CD4-positive, alpha-beta memory T cell (primary cell): ENCODE data around the gene PRELID1. TPM values are rescaled to one million over a fixed set of nuclear protein-coding genes. Genes with fewer than 3 reads are reported as not detected.
A peak's percentile ranks its signal among the peaks of the same experiment; 100 is the strongest.

Source experiments
- CTCF ChIA-PET: fragments of 350-600 bp; sonication (Branson Sonifier 250); formaldehyde crosslinking; loops from one replicate; lab custom pipeline; 2021; ENCODE audit warnings: inconsistent platforms; ENCODE audit not compliant: partially characterized antibody; lab: Charles Lee
- POLR2A ChIA-PET: fragments of 350-600 bp; sonication (Branson Sonifier 250); formaldehyde crosslinking; loops from one replicate; lab custom pipeline; 2021; ENCODE audit not compliant: partially characterized antibody; lab: Charles Lee
- DNase-seq, 5 donors: peaks; one replicate each; pipeline versions ENCODE4 v3.0.0 to v3.0.0-alpha.2; 2020 to 2022; ENCODE audit warnings: mixed read lengths in 1 of 5
- H3K27ac ChIP-seq: one replicate; pipeline ENCODE4 v1.7.0; 2013; ENCODE audit warnings: low read depth, low read length
- H3K27me3 ChIP-seq: 2 replicates; pipeline ENCODE4 v1.7.0; 2013; ENCODE audit warnings: mild to moderate bottlenecking, low read length, moderate library complexity; ENCODE audit not compliant: insufficient read depth
- H3K36me3 ChIP-seq: 2 replicates; pipeline ENCODE4 v1.7.0; 2013; ENCODE audit warnings: mild to moderate bottlenecking, low read length, moderate library complexity; ENCODE audit not compliant: insufficient read depth
- H3K4me1 ChIP-seq: 2 replicates; pipeline ENCODE4 v1.7.0; 2013; ENCODE audit warnings: mild to moderate bottlenecking, low read length, moderate library complexity; ENCODE audit not compliant: insufficient read depth
- H3K4me3 ChIP-seq, 2 donors: one replicate each; pipeline ENCODE4 v1.7.0; 2013; ENCODE audit warnings: low read length in 2 of 2, mild to moderate bottlenecking in 1 of 2
- H3K9me3 ChIP-seq, 2 donors: one replicate each; pipeline ENCODE4 v1.7.0; 2013; ENCODE audit warnings: low read length in 2 of 2, control low read depth in 1 of 2; ENCODE audit not compliant: control insufficient read depth in 1 of 2
- H3K27ac Mint-ChIP-seq, 7 donors: one replicate each; pipeline ENCODE4 v1.8.0; 2020 to 2021; ENCODE audit warnings: mixed read lengths in 7 of 7, mild to moderate bottlenecking in 6 of 7, inconsistent platforms in 3 of 7, moderate library complexity in 3 of 7
- H3K27me3 Mint-ChIP-seq, 2 donors: one replicate each; pipeline ENCODE4 v1.8.0; 2020 to 2021; ENCODE audit warnings: mixed read lengths in 2 of 2
- H3K36me3 Mint-ChIP-seq, 2 donors: one replicate each; pipeline ENCODE4 v1.8.0; 2020 to 2021; ENCODE audit warnings: mixed read lengths in 2 of 2, inconsistent platforms in 1 of 2, mild to moderate bottlenecking in 1 of 2
- H3K4me1 Mint-ChIP-seq, 4 donors: one replicate each; pipeline ENCODE4 v1.8.0; 2020 to 2021; ENCODE audit warnings: mixed read lengths in 4 of 4, mild to moderate bottlenecking in 1 of 4
- H3K4me3 Mint-ChIP-seq, 8 donors: one replicate each; pipeline ENCODE4 v1.8.0; 2020 to 2021; ENCODE audit warnings: mixed read lengths in 8 of 8, mild to moderate bottlenecking in 7 of 8, moderate library complexity in 6 of 8, inconsistent platforms in 3 of 8
- H3K9me3 Mint-ChIP-seq, 8 donors: one replicate each; pipeline ENCODE4 v1.8.0; 2020 to 2021; ENCODE audit warnings: mixed read lengths in 8 of 8, mild to moderate bottlenecking in 5 of 8, inconsistent platforms in 3 of 8, moderate library complexity in 1 of 8
- intact Hi-C: fragments of 100-400 bp; cut with micrococcal nuclease; formaldehyde crosslinking; loops from one replicate; pipeline ENCODE4 v1.15.1; 2023
- polyA plus RNA-seq, 2 donors: library from polyadenylated mRNA; unstranded; fragments of 300-500 nt; fragmentation: Illumina TruSeq; gene quantifications; one replicate each; pipeline ENCODE4 v1.2.3, GENCODE V29; 2021
- total RNA-seq, 2 experiments: library from RNA; stranded (reverse); gene quantifications; one replicate each; pipeline ENCODE4 v1.2.3, GENCODE V29; 2021

Gene PRELID1
- total and polyA plus RNA-seq, 4 experiments from 2014 or later: 70.9 to 229 (median 140) TPM

DNA sequence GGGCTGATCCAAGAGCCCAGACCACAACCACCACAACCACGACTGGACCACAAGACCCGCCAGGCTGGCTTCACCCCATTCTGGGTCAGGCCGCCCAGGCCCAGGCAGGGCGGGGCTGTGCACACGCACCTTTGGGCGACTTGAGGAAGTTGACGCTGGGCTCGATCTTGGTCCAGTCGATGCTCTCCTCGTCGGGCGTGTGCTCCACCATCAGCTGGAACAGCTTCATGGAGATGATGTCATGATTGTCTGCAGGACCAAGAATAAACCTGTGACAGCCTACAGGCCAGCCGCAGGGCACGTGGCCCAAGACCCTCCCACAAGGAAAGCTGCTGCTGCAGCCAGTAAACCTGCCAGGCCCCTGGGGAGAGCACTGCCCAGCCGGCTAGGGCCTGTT is 30.6 kb downstream of the PRELID1 start:
- no peak overlapping the region for H3K4me3 ChIP-seq
- no peaks in the 10 kb centered on the region for H3K4me1 ChIP-seq
- Mint-ChIP-seq H3K4me3 (no peak overlapping the region), H3K4me1 (peaks cover 0 to 7% (median 2%) of the 10 kb centered on the region in 4 donors), H3K36me3 (peaks cover 24 to 63% of the 10 kb centered on the region in 2 donors), H3K27ac (peak overlapping the region in 1 of 7 donors; percentile 69), H3K27me3 (no peaks in the 10 kb centered on the region), H3K9me3 (no peaks in the 10 kb centered on the region)
- intact Hi-C loops: no loop called here
- no peak for DNase-seq
- no peaks in the 10 kb centered on the region for H3K27me3 ChIP-seq
- H3K9me3 ChIP-seq: no peaks in the 10 kb centered on the region
- no peak overlapping the region for H3K27ac ChIP-seq
- peaks cover 83% of the 10 kb centered on the region for H3K36me3 ChIP-seq
- POLR2A ChIA-PET: interaction anchor here (2.6 kb wide), 1 partner anchor 69 kb away, joined by 9 read pairs; no protein-coding TSS in a partner anchor
- CTCF ChIA-PET: interaction anchor here (1.2 to 3.6 kb wide), 3 partner anchors 16 to 55 kb away, joined by 3 to 8 read pairs (median 5); no protein-coding TSS in a partner anchor

DNA sequence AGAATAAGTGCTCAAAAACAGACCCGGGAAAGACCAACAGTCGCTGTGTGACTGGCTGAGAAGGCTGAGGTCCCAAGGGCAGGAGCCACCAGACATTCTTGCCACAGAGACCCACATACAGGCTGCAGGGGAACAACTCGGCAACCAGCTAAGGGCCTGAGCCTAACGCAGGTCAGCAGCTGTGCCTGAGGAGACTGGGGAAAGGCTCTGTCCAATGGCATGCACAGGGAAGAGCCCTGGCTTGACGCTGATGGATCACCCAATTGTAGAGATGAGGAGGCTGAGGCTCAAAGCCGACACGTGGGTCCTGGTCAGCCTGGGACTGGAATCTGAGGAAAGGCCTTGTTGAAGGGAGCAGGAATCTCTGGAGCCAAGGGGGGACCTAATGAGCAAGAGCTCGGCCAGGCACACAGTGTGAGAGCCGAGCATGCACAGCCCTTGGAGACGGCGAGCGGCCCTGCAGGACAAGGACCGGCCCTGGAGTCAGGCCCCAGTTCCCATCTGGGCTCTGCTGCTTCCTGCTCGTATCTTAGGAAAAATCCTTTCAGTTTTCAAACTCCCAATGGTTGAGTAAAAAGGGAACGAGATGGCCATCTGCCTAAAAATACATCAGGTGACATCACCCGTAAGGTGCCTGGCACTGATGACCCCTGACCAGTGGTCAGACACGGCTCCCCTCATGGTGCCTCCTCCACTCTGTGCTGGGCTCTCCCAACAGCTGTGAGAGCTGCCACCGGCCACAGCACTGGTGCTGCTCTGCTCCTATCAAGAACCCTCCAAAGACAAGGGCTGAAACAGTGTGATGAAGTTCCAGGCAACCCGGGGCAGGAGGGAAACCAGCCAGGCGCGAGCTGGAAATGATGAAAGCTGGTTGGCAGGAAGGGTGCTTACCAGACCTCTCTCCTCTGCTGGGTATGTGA is 31.4 kb downstream of the PRELID1 start:
- no peak for DNase-seq
- H3K4me3 ChIP-seq: no peak overlapping the region
- Mint-ChIP-seq H3K36me3 (peaks cover 32 to 65% of the 10 kb centered on the region in 2 donors), H3K27me3 (no peaks in the 10 kb centered on the region), H3K4me3 (no peak overlapping the region), H3K4me1 (peaks cover 8 to 16% (median 9%) of the 10 kb centered on the region in 4 donors), H3K27ac (no peak overlapping the region), H3K9me3 (peaks cover 0 to 8% (median under 1%) of the 10 kb centered on the region in 8 donors)
- H3K4me1 ChIP-seq: no peaks in the 10 kb centered on the region
- peaks cover 85% of the 10 kb centered on the region for H3K36me3 ChIP-seq
- no peaks in the 10 kb centered on the region for H3K27me3 ChIP-seq
- H3K27ac ChIP-seq: no peak overlapping the region
- ChIA-PET CTCF (interaction anchor here (1.1 to 3.6 kb wide), 3 partner anchors 17 to 54 kb away, joined by 3 to 8 read pairs (median 3); no protein-coding TSS in a partner anchor), POLR2A (interaction anchor here (0.8 kb wide), 1 partner anchor 17 kb away, joined by 3 read pairs; the partner anchor contains the start of gene LMAN2)
- no peaks in the 10 kb centered on the region for H3K9me3 ChIP-seq
- intact Hi-C loops: no loop called here

DNA sequence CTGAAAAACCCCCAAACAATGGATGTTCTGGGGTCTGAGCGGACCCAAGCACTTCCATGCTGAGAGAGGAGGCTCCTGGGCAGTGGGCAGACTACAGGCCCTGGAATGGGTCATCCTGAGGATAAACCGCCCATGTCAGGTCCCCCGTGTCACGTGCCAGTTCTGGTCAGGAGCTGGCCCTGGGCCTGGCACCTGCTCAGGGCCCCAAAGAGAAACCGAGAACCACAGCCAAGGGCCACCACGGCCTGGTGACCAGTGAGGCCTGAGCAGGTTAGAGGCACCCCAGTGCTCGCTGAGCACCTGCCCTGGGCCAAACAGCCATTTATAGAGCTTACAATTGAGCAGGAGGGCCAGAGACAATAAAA is 32.1 kb downstream of the PRELID1 start:
- Histone ChIP-seq H3K9me3 (no peaks in the 10 kb centered on the region), H3K27ac (no peak overlapping the region), H3K27me3 (no peaks in the 10 kb centered on the region), H3K4me3 (no peak overlapping the region), H3K36me3 (peaks cover 79% of the 10 kb centered on the region), H3K4me1 (no peaks in the 10 kb centered on the region)
- POLR2A ChIA-PET: interaction anchor here (0.8 kb wide), 1 partner anchor 16 kb away, joined by 3 read pairs; the partner anchor contains the start of gene LMAN2
- H3K4me1 Mint-ChIP-seq: peaks cover 8 to 17% (median 9%) of the 10 kb centered on the region in 4 donors
- CTCF ChIA-PET: interaction anchor here (1.1 kb wide), 1 partner anchor 20 kb away, joined by 3 read pairs; no protein-coding TSS in a partner anchor
- no peak for DNase-seq
- H3K27ac Mint-ChIP-seq: no peak overlapping the region
- H3K36me3 Mint-ChIP-seq: peaks cover 28 to 60% of the 10 kb centered on the region in 2 donors
- no peaks in the 10 kb centered on the region for H3K27me3 Mint-ChIP-seq
- intact Hi-C loops: no loop called here
- H3K9me3 Mint-ChIP-seq: peaks cover 0 to 8% (median under 1%) of the 10 kb centered on the region in 8 donors
- no peak overlapping the region for H3K4me3 Mint-ChIP-seq

DNA sequence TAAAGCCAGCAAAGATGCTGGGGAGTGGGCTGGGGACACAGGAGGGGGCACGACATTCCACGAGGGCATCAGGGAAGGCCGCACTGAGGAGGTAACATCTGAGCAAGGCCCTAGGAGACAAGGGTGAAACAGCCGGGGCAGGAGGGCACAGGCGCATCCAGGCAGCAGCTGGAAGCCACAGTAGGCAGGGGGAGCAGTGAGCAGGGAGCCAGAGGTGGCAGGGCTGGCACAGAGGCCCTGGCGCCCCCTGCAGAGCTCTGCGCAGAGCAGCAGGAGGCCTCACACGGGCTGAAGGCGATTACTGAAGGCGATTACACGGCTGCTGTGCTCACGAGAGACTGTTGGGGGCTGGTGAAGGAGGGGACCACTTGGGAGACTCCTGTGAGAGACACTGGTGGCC is 32.5 kb downstream of the PRELID1 start:
- no peak for DNase-seq
- CTCF ChIA-PET: interaction anchor here (1.0 kb wide), 1 partner anchor 31 kb away, joined by 3 read pairs; no protein-coding TSS in a partner anchor

DNA sequence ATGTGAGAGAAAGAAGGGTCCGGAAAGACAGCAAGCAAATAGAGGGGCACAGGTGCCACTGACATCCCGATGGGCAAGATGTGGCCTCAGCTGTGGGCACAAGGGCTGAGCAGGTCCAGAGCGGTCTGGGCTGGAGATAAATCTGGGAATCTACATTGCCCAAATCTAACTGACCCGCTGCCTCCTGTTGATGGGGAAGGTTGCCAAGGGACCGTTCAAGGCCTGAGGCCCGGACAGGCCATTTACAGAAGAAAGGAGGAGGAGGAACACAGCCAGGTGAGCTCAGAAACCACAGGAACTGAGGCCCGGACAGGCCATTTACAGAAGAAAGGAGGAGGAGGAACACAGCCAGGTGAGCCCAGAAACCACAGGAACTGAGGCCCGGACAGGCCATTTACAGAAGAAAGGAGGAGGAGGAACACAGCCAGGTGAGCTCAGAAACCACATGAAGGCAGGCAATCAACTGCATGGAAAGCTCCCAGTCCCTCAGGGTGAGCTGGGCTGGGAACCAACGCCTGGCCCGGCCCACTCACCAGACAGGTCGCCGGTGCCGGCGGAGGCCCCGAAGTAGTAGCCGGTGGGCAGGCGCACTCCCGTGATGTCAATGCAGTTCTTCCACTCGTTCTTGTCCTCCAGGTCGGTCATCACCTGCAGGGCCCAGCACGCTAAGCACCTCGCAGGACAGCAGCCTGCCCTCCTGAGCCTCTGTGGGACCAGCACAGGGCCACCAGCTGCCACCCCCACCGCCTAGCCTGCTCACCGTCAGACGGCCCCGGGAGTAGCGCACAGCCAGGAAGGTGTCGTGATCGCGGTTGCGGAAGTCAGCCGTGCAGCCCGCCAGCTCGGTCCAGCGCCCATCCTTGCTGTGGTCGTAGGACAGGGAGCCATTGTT is 33.2 kb downstream of the PRELID1 start:
- POLR2A ChIA-PET: interaction anchor here (0.7 kb wide), 1 partner anchor 1721 kb away, joined by 3 read pairs; no protein-coding TSS in a partner anchor
- CTCF ChIA-PET: interaction anchor here (1.0 kb wide), 1 partner anchor 32 kb away, joined by 3 read pairs; no protein-coding TSS in a partner anchor
- intact Hi-C loops: no loop called here
- H3K36me3 ChIP-seq: peaks cover 74% of the 10 kb centered on the region
- no peaks in the 10 kb centered on the region for H3K9me3 ChIP-seq
- H3K4me1 ChIP-seq: no peaks in the 10 kb centered on the region
- Mint-ChIP-seq H3K4me1 (peaks cover 10 to 23% (median 12%) of the 10 kb centered on the region in 4 donors), H3K9me3 (peaks cover 0 to 8% (median under 1%) of the 10 kb centered on the region in 8 donors), H3K27me3 (no peaks in the 10 kb centered on the region), H3K27ac (no peak overlapping the region), H3K36me3 (peaks cover 32 to 57% of the 10 kb centered on the region in 2 donors), H3K4me3 (no peak overlapping the region)
- no peak for DNase-seq
- no peak overlapping the region for H3K4me3 ChIP-seq
- H3K27ac ChIP-seq: no peak overlapping the region
- no peaks in the 10 kb centered on the region for H3K27me3 ChIP-seq

More for the DNA sequence above, 32.5 kb downstream of the PRELID1 start:
- Histone ChIP-seq H3K27me3 (no peaks in the 10 kb centered on the region), H3K4me3 (no peak overlapping the region), H3K4me1 (no peaks in the 10 kb centered on the region), H3K27ac (no peak overlapping the region), H3K36me3 (peaks cover 75% of the 10 kb centered on the region), H3K9me3 (no peaks in the 10 kb centered on the region)
- Mint-ChIP-seq H3K4me3 (no peak overlapping the region), H3K27me3 (no peaks in the 10 kb centered on the region), H3K9me3 (peaks cover 0 to 8% (median under 1%) of the 10 kb centered on the region in 8 donors), H3K27ac (no peak overlapping the region), H3K4me1 (peaks cover 7 to 17% (median 9%) of the 10 kb centered on the region in 4 donors), H3K36me3 (peaks cover 26 to 56% of the 10 kb centered on the region in 2 donors)
- POLR2A ChIA-PET: interaction anchor here (0.7 to 0.8 kb wide), 2 partner anchors 16 to 1720 kb away, joined by 3 read pairs; partner anchors contain the start of gene LMAN2
- intact Hi-C loops: no loop called here

DNA sequence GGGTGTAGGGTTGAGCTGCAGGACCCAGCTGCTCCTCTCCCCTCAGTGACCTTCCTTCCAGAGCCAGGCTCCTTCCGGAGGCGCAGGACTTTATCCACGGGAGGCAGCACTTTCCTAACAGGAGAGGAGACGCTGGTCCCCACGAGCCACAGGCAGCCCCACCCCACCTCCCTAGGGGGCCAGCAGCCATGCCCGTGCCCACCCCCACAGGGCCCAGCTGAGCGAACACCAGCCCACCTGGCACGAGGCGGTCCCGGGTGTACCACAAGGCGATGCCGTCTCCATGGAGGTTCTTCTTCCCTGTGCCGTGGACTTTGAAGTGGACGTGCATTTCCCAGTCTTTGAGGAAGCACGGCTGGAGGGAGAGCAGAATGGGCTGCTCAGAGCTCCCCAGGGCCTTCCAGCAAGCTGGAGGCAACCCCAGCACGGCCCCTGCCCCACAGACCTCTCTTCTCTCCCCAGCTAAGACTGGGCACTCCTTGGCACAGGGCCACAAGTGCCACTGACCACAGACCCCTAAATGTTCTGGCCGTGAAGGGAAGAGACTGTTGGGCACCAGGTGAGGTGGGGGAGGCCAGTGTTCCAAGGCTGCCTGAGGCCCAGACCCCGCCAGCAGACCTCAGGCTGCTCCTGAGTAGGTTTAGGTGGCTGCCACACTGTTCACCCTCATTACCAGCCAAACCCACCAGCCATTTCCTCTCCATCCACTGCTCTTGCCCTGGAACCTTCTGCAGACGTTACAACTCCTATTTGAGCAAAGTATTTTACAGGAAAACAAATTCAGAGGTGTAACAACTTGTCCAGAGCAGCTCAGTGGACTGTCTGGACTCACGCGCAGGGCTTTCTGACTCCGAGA is 34.9 kb downstream of the PRELID1 start:
- Mint-ChIP-seq H3K9me3 (peaks cover 0 to 8% (median 1%) of the 10 kb centered on the region in 8 donors), H3K27me3 (no peaks in the 10 kb centered on the region), H3K4me1 (peaks cover 11 to 25% (median 15%) of the 10 kb centered on the region in 4 donors), H3K27ac (no peak overlapping the region), H3K36me3 (peaks cover 34 to 53% of the 10 kb centered on the region in 2 donors), H3K4me3 (no peak overlapping the region)
- DNase-seq: no peak
- Histone ChIP-seq H3K27me3 (no peaks in the 10 kb centered on the region), H3K4me3 (no peak overlapping the region), H3K36me3 (peaks cover 67% of the 10 kb centered on the region), H3K9me3 (no peaks in the 10 kb centered on the region), H3K27ac (no peak overlapping the region), H3K4me1 (no peaks in the 10 kb centered on the region)
- intact Hi-C loops: no loop called here
- ChIA-PET POLR2A (interaction anchor here (1.2 kb wide), 1 partner anchor 12 kb away, joined by 5 read pairs; no protein-coding TSS in a partner anchor), CTCF (interaction anchor here (0.7 to 1.6 kb wide), 3 partner anchors 51 to 225 kb away, joined by 3 to 5 read pairs (median 3); no protein-coding TSS in a partner anchor)
